B cell (primary cell): ENCODE results near the gene APBA2.

ENCODE experiments used
- EZH2 ChIP-seq: IDR thresholded peaks from 2 replicates; pipeline ENCODE4 v1.6.1; 2012; ENCODE audit warnings: borderline replicate concordance, low read depth, mild to moderate bottlenecking, moderate library complexity, low read length; ENCODE audit not compliant: insufficient read depth, poor library complexity, severe bottlenecking
- TF ChIP-seq, protein P1 (sequence below): fragments of 200-600 bp; IDR thresholded peaks from one replicate; pipeline ENCODE4 v1.8.0; 2022; ENCODE audit warnings: antibody characterized with exemption, mild to moderate bottlenecking

DNA sequence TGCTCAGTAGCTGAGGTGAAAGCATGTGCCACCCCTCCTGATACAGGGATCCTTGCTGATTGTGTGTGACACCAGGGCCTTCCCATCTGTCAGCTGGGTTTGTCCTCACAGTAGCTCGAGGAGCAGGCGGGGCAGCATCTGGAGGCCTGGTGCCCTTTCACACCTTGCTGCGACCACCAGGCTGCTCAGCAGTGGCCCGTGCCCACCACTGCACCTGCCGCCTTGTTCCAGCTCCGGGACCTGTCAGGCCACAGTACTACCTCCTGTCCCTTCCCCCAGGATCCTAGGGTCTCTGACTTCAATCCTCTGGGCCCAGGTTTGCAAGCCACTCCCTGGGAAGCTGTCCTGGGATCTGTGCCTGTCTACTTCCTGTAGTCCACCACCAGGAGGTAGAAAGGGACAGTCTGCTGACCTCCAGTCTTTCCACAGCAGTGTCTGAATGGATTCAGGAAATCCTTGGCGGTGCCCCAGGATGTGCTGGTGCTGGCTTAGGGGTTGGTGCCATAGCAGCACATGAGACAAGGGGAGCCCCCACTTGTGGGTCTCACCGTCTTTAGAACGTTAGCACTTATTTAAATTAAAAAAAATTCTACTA, 27.5 kb downstream of the APBA2 start:
- TF ChIP-seq, protein P1, sequence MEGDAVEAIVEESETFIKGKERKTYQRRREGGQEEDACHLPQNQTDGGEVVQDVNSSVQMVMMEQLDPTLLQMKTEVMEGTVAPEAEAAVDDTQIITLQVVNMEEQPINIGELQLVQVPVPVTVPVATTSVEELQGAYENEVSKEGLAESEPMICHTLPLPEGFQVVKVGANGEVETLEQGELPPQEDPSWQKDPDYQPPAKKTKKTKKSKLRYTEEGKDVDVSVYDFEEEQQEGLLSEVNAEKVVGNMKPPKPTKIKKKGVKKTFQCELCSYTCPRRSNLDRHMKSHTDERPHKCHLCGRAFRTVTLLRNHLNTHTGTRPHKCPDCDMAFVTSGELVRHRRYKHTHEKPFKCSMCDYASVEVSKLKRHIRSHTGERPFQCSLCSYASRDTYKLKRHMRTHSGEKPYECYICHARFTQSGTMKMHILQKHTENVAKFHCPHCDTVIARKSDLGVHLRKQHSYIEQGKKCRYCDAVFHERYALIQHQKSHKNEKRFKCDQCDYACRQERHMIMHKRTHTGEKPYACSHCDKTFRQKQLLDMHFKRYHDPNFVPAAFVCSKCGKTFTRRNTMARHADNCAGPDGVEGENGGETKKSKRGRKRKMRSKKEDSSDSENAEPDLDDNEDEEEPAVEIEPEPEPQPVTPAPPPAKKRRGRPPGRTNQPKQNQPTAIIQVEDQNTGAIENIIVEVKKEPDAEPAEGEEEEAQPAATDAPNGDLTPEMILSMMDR, result no peak
- TF ChIP-seq EZH2, result no peak
